ENCODE results near the gene ATP5ME.
"Not testable (repeated sequence)": the region's sequence is repeated elsewhere in the genome, so short reads cannot be mapped to it uniquely, and the experiment has no call there.

The ATP5ME gene

DNA sequence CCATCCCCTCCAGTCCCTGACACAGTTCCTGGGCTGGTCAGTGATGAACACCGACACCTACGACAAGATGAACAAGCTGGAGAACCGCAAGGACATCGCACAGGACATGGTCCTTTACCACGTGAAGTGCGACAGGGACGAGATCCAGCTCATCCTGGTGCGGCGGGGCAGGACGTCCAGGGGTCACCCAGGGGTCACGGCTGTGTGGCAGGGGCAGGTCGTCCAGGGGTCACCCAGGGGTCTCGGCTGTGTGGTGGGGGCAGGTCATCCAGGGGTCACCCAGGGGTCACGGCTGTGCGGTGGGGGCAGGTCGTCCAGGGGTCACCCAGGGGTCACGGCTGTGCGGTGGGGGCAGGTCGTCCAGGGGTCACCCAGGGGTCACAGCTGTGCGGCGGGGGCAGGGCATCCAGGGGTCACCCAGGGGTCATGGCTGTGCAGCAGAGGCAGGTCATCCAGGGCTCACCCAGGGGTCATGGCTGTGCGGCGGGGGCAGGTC lies 16.7 kb downstream of the ATP5ME start:
- DNase-seq (ENCODE audit: insufficient read length, low spot score) = no peak
- no peak for FAIRE-seq

DNA sequence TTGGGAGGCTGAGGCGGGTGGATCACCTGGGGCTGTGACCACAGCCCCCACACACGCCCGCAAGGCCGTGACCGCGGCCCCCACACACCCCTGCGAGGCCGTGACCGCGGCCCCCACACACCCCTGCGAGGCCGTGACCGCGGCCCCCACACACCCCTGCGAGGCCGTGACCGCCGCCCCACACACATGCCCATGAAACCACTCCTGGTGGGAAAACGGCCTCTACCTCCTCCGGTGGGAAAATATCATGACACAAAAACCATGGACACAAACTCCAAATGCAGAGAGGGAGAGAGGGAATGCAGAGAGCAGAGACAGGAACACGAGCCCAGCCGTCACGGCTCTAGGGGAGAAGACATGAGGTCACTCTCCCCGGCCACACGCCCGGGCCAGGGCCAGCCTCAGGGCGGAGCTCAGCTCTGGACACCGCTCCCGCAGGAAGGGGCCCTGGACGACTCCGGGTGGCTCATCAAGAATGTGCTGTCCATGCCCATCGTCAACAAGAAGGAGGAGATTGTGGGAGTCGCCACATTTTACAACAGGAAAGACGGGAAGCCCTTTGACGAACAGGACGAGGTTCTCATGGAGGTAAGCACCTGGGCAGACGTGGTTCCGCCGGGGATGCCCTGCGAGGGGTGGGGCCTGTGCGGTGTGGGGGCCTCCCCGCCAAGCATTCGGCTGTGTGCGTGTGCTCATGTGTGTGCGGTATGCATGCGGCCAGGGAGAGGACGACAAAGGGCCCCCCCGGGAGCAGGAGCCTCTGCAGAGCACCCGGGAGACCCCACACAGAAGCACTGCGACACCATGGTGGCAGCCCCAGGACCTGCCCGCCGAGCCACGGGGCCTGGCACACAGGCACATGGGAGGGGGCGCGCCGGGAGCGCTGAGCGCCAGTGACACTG lies 17.4 kb downstream of the ATP5ME start:
- FAIRE-seq (no peak), DNase-seq (ENCODE audit: insufficient read length, low spot score) (no peak)

DNA sequence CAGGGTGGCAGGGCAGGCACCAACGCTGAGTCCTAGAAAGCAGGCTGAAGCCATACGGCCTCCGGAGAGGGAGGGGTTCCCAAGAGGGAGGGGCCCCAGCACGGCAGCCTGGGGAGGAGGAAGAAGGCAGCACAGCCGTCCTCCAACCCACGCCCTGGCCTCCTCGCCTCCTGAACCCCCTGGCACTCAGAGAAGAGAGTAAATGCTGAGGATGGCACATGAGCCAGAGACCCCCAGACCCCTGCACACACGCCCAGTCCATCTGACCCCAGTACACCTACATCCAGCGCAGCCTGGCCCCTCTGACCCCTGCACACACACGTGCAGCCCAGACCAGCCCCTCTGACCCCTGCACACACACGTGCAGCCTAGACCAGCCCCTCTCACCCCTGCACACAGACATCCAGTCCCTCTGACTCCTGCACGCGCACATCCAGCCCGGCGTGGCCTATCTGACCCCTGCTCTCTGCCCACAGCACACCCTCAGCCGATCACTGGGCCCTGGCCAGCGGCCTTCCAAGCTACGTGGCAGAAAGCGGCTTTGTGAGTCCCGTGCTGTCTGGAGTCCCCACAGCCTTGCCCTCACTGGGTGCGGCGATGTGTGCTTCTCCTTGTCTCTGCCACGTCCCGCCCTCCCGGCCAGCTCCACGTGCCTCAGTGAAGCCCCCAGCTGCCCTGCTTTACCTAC lies 18.5 kb downstream of the ATP5ME start:
- no peak for FAIRE-seq
- DNase-seq (ENCODE audit: insufficient read length, low spot score) = no peak

DNA sequence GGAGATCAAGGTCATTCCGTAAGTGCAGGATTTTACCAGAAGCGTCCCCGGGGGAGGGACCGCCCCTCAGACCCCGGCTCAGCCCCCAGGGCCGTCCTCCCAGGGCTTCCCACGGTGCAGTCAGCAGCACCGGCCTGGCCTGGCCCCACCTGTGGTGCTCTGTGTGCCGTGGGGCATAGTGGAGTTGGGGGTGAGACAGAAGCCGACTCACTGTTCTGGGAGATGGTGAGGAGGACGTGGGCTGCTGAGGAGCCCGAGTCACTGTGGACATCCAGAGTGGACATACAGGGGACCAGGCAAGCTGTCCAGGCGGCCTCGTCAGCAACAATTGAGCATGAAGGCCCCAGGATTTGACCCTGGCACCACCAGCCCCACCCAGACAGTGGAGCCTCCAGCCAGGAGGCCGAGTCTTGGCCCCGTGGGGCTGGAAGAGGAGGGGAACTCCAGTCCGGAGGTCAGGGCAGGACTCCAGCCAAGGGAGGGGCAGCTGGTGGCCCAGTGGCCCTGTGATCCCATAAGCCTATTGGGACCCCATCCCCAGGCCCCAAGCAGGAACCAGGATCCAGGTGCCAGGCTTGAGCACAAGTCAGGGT lies 19.1 kb downstream of the ATP5ME start:
- FAIRE-seq (no peak), DNase-seq (ENCODE audit: insufficient read length, low spot score) (no peak)

DNA sequence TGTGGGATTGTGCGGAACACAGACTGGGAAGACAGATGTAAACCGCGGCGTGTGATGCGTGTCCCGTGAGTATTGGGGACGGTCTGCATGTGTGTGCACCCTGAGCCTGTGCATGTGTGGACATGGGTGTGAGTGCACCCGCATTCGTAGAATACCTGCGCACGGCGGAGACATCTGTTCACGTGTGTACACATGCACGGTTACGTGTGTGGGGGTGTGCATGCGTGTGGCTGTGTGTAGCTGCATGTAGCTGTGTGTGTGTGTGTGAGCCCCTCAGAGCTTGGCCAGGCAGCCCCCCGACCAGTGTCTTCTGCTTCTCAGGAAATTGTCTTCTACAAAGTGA lies 19.6 kb downstream of the ATP5ME start:
- no peak for DNase-seq (ENCODE audit: insufficient read length, low spot score)
- no peak for FAIRE-seq

DNA sequence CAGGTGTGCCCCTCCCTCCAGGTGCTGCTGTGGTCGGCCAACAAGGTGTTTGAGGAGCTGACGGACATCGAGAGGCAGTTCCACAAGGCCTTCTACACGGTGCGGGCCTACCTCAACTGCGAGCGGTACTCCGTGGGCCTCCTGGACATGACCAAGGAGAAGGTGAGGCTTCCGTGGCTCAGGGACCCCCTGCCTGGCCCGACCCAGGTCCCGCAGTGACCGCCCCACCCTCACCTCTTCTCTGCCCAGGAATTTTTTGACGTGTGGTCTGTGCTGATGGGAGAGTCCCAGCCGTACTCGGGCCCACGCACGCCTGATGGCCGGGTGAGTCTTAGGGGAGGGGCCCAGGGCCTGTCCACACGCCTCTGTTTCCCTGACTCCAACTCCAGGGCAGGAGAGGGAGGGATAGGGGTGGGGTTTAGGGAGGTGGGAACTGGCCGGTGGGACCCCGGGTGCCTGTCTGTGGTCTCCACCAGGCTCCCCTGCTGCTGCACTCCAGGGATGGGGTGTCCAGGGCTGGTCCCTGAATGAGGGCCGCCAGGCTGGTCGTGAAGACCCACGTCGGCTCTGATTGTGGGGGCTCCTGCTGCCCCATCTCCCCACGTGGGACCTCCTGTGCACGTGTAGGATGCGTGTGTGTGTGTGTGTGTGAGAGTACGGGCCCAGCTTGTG lies 20.1 kb downstream of the ATP5ME start:
- no peak for DNase-seq (ENCODE audit: insufficient read length, low spot score)
- FAIRE-seq = no peak

DNA sequence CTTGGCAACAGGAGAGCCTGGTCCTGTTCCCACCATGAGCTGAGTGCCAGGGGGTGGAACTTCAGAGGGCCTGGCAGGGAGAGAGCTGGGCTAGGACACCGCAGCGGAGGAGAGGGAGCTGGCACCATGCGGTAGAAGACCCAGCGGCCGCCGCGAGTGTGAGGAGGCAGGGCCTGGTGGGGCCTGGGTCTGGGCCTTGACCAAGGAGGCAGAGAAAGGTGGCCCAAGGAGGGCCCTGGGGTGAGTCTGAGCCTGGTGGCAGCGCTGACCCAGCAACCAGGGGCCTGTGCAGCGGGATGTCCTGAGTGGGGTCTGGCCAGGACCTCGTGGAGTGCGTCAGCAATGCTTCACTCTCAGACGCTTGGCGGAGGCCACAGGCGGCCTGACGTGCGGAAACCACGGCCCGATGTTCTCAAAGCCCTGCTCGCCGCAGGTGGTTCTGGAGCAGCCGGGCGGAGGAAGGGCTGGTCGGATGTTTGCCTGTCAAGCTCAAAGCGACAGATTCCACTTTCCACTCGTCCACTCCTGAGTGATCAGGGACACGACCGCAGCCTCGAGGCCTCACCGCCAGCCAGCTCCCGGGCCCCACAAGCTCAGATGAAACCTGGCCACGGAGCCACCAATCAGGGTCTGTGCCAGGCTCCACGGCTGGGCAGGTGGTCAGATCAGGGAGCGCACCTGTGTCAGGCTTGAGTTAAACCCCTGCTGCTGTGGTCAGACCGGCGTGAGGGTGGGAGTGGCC lies 20.8 kb downstream of the ATP5ME start:
- DNase-seq (ENCODE audit: insufficient read length, low spot score) (no peak), FAIRE-seq (no peak)

DNA sequence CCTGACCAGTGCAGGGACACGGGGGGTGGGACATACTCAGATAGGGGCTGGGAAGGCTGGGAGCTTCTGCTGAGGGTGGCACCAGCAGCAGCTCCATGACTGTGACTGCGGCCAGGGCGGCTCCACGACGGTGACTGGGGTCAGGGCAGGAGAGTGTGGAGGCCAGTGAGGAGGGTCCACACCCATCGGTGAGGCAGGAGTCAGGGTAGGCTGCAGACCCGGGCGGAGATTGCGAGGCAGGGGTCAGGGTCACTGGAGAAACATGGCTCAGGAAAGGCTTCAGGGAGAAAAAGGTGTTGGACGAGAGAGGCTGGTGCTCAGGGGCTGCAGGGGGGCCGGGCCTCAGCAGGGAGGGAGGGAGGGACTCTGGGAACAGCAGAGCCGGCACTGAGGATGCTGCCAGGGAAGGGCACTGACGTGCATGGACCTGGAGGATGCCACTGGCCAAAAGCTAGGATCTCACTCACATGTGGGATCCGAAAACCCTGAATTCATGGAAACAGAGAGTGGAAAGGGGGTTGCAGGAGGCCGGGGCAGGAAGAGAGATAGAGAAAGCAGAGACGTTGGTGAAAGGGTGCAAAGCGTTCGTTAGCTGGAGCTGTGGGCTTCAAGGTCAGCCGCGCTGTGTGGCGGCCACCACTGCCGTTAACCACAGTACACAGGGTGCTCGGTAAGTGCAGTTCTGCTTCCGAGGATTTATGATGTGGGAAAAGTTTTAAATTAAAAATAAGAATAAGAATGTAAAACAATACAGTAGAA lies 22.0 kb downstream of the ATP5ME start:
- FAIRE-seq (no peak), DNase-seq (ENCODE audit: insufficient read length, low spot score) (no peak)

DNA sequence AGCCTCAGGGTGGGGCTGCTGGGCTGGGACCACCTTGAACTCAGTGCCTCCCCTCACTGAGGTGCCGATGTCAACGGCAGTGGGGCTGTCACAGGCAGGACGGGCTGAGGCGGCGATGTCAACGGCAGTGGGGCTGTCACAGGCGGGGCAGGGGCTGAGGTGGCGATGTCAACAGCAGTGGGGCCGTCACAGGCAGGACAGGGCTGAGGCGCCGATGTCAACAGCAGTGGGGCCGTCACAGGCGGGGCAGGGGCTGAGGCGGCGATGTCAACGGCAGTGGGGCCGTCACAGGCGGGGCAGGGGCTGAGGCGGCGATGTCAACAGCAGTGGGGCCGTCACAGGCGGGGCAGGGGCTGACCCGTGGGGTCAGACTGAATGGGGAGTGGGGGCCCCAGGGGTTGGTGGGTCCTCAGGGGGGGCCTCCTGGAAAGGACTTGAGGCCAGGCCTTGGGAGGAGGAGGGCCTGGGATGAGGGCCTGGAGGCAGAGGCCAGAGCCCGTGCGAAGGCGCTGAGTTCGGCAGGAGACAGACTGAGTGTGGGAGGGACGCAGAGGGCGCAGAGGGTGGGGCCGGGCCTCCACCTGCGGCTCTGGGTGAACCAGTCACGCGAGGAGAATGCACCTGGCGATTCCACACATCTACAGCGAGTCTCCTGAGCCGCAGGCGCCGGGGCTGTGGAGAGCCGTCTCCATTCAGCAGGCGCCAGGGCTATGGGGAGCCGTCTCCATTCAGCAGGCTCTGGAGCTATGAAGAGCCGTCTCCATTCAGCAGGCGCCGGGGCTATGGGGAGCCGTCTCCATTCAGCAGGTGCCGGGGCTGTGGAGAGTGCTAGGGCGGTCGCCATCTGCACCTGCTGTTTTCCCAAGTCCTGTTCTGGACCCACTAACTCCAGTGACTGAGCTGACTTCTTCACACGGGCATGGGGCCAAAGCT lies 22.9 kb downstream of the ATP5ME start:
- DNase-seq (ENCODE audit: insufficient read length, low spot score) (no peak), FAIRE-seq (no peak)

DNA sequence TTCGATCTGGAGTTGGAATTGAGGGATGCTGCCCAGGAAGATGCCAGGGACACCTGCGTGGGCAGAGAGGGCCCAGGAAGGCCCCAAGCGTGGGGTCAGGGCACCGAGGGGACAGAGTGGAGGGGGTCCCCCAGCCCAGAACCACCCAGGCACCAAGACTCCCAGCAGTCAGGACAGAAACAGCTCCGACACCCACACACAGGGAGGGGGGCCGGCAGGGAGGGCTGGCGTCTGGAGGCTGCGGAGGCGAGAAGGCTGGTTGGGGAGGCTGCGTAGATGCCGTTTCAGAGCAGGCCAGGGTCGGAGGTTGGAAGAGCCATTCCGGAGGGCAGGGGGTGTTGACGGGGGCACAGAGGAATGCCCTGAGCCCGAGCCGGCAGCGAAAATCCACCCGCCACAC lies 23.6 kb downstream of the ATP5ME start:
- DNase-seq (ENCODE audit: insufficient read length, low spot score) = no peak
- no peak for FAIRE-seq

DNA sequence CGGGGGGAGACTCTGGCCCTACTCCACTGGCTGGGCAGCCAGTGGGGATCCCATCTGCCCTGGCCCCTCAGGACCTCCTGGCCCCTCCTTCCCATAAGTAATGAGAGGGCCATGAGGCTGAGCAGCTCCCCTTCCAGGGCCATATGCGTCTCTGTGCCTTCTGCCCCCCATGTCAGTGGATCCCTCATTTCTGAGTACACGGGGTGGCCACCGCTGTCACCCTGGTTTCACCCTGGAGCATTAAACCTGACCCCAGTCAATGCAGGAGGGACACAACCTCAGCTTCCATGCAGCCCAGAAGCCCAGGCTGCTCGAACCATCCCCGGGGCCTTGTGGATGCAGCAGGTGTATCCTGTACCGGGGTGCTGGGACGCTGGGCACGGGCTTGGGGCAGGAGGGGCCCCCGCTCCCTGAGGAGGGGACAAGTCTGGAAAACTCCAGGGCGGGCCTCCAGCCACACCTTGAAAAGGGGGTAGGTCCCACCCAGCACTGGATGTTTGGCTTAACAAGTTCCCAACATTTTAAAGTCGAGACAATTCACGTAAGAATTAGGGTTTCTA lies 24.2 kb downstream of the ATP5ME start:
- FAIRE-seq = no peak
- no peak for DNase-seq (ENCODE audit: insufficient read length, low spot score)

DNA sequence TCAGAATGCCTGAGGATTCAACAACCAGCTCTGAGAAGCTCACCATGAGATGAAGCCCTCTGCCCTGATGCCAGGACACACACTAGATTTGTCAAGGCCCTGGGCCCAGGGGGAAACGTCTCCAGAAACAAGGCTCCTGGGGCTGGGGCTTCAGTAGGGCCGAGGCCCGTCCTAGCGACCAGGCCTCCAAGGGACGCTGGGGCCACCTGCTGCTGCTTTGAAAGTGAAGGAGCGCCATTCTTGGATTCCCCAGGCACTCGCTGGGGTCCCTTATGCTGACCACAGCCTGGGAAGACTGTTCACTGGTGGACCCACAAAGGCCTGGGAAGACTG lies 24.8 kb downstream of the ATP5ME start:
- DNase-seq (ENCODE audit: insufficient read length, low spot score) (no peak), FAIRE-seq (no peak)

DNA sequence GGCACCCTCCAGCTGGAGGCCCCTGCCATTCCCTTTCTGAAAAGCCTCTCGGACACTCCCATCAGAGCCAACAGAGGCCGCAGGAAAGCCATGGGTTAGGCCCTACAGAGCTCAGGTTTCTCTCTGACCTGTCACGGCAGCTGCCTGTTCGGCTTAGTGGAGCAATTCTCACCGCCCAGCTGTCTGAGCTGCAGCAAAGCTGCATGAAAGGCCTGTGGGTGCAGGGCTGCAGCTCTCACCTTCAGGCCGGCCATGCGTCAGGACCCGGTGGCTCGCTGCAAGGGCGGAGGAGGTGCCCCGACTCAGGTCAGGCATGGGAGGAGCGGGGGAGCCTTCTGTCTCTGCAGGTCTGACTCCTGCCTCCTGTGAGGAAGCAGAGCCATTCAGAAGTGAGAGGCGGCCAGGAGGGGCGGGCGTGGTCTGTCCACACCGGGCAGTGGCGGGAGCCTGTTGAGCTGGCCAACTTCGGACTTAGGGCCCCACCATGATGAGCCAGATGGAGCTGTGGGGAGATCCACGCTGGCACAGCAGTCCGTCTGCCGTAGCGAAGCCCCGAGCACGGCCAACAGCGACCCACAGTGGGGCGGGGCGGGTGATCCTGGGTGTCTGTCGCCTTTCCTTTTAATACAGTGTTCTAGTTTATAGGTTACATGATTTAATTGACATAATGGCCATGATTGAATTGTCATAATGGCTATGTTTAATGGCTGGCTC lies 25.3 kb downstream of the ATP5ME start:
- DNase-seq (ENCODE audit: insufficient read length, low spot score) = no peak
- FAIRE-seq = no peak

DNA sequence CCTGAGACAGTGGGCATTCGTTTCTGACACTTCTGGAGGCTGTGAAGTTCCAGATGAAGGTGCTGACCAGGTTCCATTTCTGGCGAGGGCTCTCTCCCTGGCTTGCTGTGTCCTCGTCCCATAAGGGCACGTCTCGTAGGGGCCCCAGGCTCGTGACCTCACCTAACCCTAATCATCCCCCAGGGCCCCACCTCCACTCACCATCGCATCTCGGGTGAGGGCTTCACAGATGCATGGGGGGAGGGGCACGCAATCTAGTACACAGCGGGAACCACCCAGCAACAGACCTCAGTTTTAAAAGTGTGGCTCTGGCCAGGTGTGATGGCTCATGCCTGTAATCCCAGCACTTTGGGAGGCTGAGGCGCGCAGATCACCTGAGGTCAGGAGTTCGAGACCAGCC lies 26.6 kb downstream of the ATP5ME start:
- DNase-seq (ENCODE audit: insufficient read length, low spot score) (no peak), FAIRE-seq (no peak)

DNA sequence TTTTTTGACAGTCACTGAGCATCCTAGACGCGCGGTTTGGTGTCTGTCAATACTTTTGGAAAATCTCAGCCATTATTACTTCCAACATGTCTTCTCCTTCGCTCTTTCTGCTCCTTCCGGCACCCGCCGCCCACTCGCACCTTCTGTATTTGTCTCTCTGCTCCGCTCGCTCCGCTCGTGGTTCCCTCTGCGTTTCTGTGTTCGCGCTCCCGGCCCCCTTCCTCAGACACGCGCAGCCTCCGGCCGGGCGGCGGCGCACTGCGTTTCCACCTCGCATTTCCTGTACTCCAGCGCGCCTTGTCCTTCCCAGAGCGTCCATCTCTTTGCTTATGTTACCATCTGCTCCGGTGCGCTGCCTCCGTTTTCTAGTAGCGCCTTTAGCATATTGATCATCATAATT lies 27.6 kb downstream of the ATP5ME start:
- DNase-seq (ENCODE audit: insufficient read length, low spot score) = no peak
- no peak for FAIRE-seq

DNA sequence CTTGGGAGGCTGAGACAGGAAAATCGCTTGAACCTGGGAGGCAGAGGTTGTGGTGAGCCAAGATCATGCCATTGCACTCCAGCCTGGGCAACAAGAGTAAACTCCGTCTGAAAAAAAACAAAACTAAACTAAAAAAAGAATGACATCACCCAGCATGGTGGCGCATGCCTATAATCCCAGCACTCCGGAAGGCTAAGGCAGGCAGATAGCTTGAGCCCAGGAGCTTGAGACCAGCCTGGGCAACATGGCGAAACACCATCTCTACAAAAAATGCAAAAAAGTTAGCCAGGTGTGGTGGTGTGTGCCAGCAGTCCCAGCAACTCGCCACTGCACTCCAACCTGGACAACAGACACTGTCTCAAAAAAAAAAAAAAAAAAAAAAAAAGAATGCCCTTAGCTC lies 31.7 kb downstream of the ATP5ME start:
- FAIRE-seq; DNase-seq (ENCODE audit: insufficient read length, low spot score): not testable (repeated sequence)

DNA sequence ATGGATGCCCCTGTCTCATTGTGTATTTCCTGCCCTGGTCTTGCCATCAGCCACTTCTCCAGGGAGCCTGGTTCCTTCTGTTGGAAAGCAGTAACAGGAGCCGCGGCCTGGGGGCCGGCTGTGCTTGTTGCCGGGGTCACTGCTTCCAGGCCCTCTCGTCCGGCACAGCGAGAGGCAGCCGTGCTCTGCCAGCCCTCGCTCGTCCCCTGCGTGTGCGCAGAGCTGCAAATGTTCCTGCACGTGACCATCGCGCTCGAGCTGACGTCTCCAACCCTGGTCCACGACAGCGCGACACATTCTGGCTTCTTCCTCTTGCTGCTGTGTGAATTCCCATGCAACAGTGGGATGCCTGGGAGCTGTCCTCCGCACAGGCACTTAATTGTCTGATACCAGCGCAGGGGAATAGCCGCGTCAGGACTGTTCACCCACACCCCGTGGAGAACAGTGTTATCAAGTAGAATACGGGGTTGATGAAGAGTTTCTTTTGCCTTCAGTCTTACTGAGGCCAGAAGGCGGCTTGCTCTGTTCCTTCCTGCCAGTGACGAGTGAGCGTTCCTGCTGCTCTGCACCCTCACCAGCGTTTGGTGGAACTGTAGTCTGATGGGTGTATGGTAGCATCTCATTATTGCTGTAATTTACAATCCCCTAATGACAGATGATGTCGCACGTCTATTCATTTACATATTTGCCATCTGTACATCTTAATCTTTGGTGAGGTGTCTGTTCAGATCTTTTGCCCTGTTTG lies 36.4 kb downstream of the ATP5ME start:
- no peak for DNase-seq (ENCODE audit: insufficient read length, low spot score)
- no peak for FAIRE-seq

Data from GM19239 (cell line).